GM18861 (cell line): Measurements from ENCODE around the gene DSEL.

Experiments
- ATAC-seq: cut with Tn5 transposase; IDR thresholded peaks from one replicate; pipeline ENCODE4 v1.9.1; 2021; ENCODE audit not compliant: unreplicated experiment

DSEL gene

GRCh38 chr18:67516539-67517443, at the start of gene DSEL:
TSS of gene DSEL (minus strand) at chr18:67516720. CDS start at chr18:67514608, 2,112 bp downstream.
- peak; percentile 81 for ATAC-seq

- no peak for ATAC-seq
Observed at GRCh38 chr18:67553437-67553836, 36.9 kb upstream of the DSEL start.

GRCh38 chr18:67550872-67551520, 34.5 kb upstream of the DSEL start:
- ATAC-seq: no peak

- ATAC-seq: no peak
Observed at GRCh38 chr18:67549946-67550345, 33.4 kb upstream of the DSEL start.

- ATAC-seq: no peak
Observed at GRCh38 chr18:67545681-67546080, 29.2 kb upstream of the DSEL start.

GRCh38 chr18:67540559-67540958, 24.0 kb upstream of the DSEL start:
- no peak for ATAC-seq

GRCh38 chr18:67531929-67532328, 15.4 kb upstream of the DSEL start:
- ATAC-seq: no peak

DNA sequence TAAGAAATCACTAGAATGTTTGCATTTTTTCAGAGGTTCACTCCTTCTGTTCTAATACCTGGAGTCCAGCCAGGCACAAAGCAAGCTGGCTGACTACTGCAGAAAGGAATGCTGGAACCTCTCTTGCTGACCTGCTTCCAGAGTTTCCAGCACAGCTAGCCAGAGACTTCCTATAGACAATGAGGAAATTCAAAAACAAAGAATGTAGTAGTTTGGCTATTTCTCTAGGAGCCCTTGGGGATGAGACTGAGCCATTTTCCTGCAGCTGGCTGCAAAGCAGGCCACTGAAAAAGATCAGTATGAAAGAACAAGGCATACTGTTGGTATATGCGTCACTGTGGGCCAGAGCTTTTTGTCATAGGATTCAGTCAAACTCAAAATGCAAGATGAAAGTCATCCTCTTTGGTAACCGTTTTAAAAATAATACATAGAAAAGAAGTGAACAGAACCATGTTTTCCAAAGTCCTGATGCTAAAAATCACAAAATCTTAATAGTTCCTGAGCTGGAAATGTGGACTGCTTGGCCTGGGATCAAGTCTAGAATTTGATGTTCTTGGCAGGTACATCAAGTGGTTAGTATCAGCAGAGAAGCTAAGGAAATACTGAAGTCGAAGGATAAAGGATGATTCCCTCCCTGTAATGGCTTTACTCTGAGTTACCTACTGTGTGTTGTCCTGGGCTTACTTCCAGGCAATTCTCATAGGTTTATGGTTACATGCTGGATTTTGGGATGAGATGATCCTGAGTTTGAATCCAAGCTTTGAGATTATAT, 9.0 kb upstream of the DSEL start:
- ATAC-seq: no peak

DNA sequence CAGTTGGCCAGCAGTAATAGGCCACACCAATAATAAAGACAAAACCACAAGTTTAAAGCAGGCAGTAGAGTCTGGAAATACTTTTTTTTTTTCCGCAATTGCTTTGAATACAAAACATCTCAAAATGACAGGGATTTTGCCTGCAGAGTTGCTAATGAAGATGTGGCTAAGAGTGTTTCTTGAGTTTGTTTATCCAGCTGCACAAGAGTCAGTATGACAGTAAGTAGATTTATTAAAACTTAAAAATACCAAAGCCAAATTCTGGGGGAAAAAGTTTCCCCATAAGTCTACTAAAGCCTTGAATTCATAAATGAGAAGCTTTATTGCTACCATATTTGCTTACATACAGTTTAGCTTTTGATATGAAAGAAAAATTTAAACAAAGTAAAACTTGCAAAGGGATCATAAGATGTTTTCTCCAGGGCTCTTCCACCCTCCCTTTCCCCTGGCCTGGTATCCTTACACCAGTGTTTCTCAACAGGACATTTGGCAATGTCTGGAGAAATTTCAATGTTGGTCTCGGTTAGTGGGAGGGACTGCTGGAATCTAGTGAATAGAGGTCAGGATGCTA, 3.9 kb upstream of the DSEL start:
- ATAC-seq: no peak

GRCh38 chr18:67519592-67519991, 3.1 kb upstream of the DSEL start:
- no peak for ATAC-seq

DNA sequence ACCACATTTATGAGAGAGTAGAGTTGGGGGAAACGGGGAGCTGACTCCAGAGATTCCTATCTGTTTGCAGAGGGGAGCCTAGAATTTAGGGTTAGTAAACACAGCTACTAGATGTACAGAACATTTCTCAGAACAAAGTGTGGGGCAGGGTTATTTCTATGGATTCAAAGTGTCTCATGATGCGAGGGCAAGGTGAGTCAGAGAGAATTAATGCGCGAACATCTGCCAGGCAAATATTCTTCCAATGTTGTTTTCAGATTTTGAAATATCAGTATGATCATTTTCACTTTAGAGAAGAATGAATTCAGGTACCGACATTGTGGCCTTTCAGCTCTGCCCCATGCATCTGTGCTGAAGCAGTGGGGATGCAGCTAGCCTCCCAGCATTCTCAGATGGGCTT, 2.0 kb upstream of the DSEL start:
- ATAC-seq: no peak

GRCh38 chr18:67517444-67517765, 885 bp upstream of the DSEL start:
- ATAC-seq: no peak

- peak; percentile 29 for ATAC-seq
Observed at GRCh38 chr18:67515942-67516538, 480 bp downstream of the DSEL start.

GRCh38 chr18:67514901-67515540, 1.5 kb downstream of the DSEL start:
- no peak for ATAC-seq

DNA sequence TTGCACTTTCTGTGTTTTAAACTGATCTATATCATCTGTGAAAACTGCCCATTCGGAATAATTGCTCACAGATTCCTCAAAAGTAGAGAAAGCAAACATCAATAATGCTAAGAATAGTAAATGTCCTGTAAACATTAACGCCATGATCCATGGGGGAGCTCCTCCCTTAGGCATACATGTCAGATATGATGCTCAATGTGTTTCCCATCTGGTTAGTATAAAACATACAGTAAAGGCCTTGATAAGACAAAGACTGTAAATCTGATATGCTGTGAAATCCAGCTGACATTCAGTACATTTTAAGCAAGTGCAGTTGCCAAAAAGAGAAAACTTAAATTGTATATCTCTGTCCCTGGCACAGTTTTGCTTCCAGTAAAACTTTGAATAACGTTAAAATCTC, 2.1 kb downstream of the DSEL start:
- no peak for ATAC-seq

GRCh38 chr18:67513280-67513679, 3.2 kb downstream of the DSEL start:
- no peak for ATAC-seq

GRCh38 chr18:67511840-67512239, 4.7 kb downstream of the DSEL start:
- ATAC-seq: no peak

DNA sequence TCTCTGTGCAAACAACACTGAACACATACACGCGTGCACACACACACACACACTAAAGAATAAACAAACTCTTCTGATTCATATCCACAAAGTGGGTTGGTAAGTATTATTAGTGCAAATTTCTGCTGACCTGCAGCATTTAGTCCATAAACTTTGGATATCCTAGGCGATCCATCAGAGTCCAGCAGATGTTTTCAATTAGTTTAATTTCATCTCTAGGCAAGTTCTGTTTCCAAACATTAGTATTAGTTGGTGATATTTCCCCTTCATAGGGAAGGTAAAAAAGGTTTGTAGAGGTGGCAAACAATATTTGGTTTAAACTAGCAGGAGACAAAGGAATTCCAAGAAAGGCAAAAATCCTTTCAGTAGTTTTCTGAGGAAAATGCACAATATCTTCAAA, 5.7 kb downstream of the DSEL start:
- ATAC-seq: no peak

- ATAC-seq: no peak
Observed at GRCh38 chr18:67509741-67510391, 6.7 kb downstream of the DSEL start.

GRCh38 chr18:67508146-67508545, 8.4 kb downstream of the DSEL start:
- ATAC-seq: no peak
